MM.1S (cell line): ENCODE data around the gene ATPAF2.

Experiments used
- DNase-seq: peaks from one replicate; pipeline ENCODE4 v3.0.0-alpha.2; 2015
- H2AFZ ChIP-seq: fragments of 300-600 bp; sonication (generic); 2 replicates; pipeline ENCODE4 v1.6.0; 2016; ENCODE audit warnings: antibody characterized with exemption, low read length
- H3F3A ChIP-seq: fragments of 300-600 bp; sonication (generic); 2 replicates; pipeline ENCODE4 v1.6.1; 2016; ENCODE audit warnings: mild to moderate bottlenecking, antibody characterized with exemption, low read length, moderate library complexity, mixed read lengths; ENCODE audit not compliant: insufficient read depth
- H3K27ac ChIP-seq: fragments of 300-600 bp; sonication (generic); 2 replicates; pipeline ENCODE4 v1.5.1; 2016; ENCODE audit warnings: mild to moderate bottlenecking, low read length
- H3K27me3 ChIP-seq: fragments of 300-600 bp; sonication (generic); replicated peaks from 2 replicates; pipeline ENCODE4 v1.6.0; 2016; ENCODE audit warnings: low read length; ENCODE audit not compliant: insufficient read depth
- H3K36me3 ChIP-seq: fragments of 300-600 bp; sonication (generic); replicated peaks from 2 replicates; pipeline ENCODE4 v1.6.1; 2016; ENCODE audit warnings: mild to moderate bottlenecking, low read length, mixed read lengths; ENCODE audit not compliant: insufficient read depth
- H3K4me1 ChIP-seq: fragments of 300-600 bp; sonication (generic); 2 replicates; pipeline ENCODE4 v1.6.1; 2016; ENCODE audit warnings: low read length, mixed read lengths
- H3K4me2 ChIP-seq: fragments of 300-600 bp; sonication (generic); 2 replicates; pipeline ENCODE4 v1.6.0; 2016; ENCODE audit warnings: low read depth, low read length
- H3K4me3 ChIP-seq: fragments of 300-600 bp; sonication (generic); 2 replicates; pipeline ENCODE4 v1.5.1; 2016; ENCODE audit warnings: low read length, mixed read lengths
- H3K79me2 ChIP-seq: fragments of 300-600 bp; sonication (generic); 2 replicates; pipeline ENCODE4 v1.6.1; 2016; ENCODE audit warnings: mixed run types, low read length, mixed read lengths
- H3K9ac ChIP-seq: fragments of 300-600 bp; sonication (generic); 2 replicates; pipeline ENCODE4 v1.6.1; 2016; ENCODE audit warnings: low read length, mixed read lengths
- H3K9me2 ChIP-seq: fragments of 300-600 bp; sonication (generic); replicated peaks from 2 replicates; pipeline ENCODE4 v1.6.1; 2016; ENCODE audit warnings: mild to moderate bottlenecking, low read length, mixed read lengths; ENCODE audit not compliant: insufficient read depth
- H3K9me3 ChIP-seq: fragments of 300-600 bp; sonication (generic); replicated peaks from 2 replicates; pipeline ENCODE4 v1.6.1; 2016; ENCODE audit warnings: mild to moderate bottlenecking, low read length, mixed read lengths; ENCODE audit not compliant: insufficient read depth
- H4K20me1 ChIP-seq: fragments of 300-600 bp; sonication (generic); 2 replicates; pipeline ENCODE4 v1.6.1; 2016; ENCODE audit warnings: mild to moderate bottlenecking, low read length, moderate library complexity, mixed read lengths; ENCODE audit not compliant: insufficient read depth
- EZH2 ChIP-seq: fragments of 300-600 bp; sonication (generic); optimal IDR thresholded peaks from 2 replicates; pipeline ENCODE3; 2017; ENCODE audit warnings: low read depth, mild to moderate bottlenecking, antibody characterized with exemption, low read length, mixed read lengths
- EZH2phosphoT487 ChIP-seq: fragments of 300-600 bp; sonication (generic); IDR thresholded peaks from 2 replicates; pipeline ENCODE4 v1.6.1; 2018; ENCODE audit warnings: antibody characterized with exemption, low read length
- TF ChIP-seq, protein P1 (sequence below): fragments of 300-600 bp; sonication (generic); IDR thresholded peaks from 2 replicates; pipeline ENCODE4 v1.5.1; 2016; ENCODE audit warnings: antibody characterized with exemption, low read length, mixed read lengths

The ATPAF2 gene

DNA sequence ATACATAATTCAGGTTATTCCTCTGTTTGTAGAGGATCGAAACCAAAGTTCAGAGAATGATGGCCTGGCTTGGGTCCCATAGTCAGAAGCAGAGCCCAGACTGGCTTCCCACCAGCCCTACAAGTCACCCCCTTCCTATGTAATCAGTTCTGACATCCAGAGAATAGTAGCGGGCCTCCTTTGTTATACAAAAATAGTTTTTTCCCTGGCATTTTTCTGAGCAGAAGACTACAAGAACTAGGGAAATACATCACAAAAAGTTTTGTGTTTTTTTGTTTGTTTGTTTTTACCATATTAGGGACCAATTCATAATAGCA is 19.2 kb downstream of the ATPAF2 start:
- Histone ChIP-seq H3K9ac (no peak overlapping the region), H3K9me3 (no peaks in the 10 kb centered on the region), H3K27ac (no peak overlapping the region), H3K79me2 (no peaks in the 10 kb centered on the region), H3K27me3 (no peaks in the 10 kb centered on the region), H3K4me3 (no peak overlapping the region), H3K9me2 (no peaks in the 10 kb centered on the region), H3K4me1 (peaks cover 7% of the 10 kb centered on the region), H3K36me3 (no peaks in the 10 kb centered on the region), H2AFZ (no peak overlapping the region), H3F3A (peaks cover 6% of the 10 kb centered on the region), H3K4me2 (no peak overlapping the region), H4K20me1 (no peaks in the 10 kb centered on the region)
- DNase-seq: no peak
- TF ChIP-seq EZH2 (no peak), EZH2phosphoT487 (no peak)
- TF ChIP-seq, protein P1, sequence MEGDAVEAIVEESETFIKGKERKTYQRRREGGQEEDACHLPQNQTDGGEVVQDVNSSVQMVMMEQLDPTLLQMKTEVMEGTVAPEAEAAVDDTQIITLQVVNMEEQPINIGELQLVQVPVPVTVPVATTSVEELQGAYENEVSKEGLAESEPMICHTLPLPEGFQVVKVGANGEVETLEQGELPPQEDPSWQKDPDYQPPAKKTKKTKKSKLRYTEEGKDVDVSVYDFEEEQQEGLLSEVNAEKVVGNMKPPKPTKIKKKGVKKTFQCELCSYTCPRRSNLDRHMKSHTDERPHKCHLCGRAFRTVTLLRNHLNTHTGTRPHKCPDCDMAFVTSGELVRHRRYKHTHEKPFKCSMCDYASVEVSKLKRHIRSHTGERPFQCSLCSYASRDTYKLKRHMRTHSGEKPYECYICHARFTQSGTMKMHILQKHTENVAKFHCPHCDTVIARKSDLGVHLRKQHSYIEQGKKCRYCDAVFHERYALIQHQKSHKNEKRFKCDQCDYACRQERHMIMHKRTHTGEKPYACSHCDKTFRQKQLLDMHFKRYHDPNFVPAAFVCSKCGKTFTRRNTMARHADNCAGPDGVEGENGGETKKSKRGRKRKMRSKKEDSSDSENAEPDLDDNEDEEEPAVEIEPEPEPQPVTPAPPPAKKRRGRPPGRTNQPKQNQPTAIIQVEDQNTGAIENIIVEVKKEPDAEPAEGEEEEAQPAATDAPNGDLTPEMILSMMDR: no peak

DNA sequence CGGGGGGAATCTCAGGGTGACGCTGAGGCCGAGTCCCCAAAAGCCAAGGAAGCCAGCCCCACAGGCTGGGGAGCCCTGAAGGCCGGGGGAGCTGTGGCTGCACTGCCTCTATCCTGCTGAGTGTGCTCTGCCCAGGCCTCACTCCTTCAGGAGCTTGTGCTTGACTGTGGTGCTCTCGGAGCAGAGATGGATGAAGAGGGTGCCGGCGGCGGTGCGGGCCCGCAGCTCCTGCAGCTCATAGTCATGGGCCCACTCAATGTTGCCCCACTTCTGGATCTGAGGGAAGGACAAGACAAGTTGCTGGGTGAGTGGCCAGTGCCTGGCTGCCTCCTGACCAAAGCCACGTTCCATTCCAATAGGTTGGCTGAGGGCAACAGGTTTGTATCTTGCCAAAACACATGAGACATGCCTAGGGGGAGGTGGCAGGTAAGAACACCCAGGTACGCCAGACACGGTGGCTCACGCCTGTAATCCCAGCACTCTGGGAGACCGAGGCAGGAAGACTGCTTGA is 20.5 kb downstream of the ATPAF2 start:
- Histone ChIP-seq H3K79me2 (no peaks in the 10 kb centered on the region), H3K36me3 (no peaks in the 10 kb centered on the region), H3K9me2 (no peaks in the 10 kb centered on the region), H3K27ac (no peak overlapping the region), H3K4me2 (no peak overlapping the region), H2AFZ (no peak overlapping the region), H3K4me1 (peaks cover 16% of the 10 kb centered on the region), H4K20me1 (no peaks in the 10 kb centered on the region), H3F3A (peaks cover 10% of the 10 kb centered on the region), H3K4me3 (no peak overlapping the region), H3K9me3 (no peaks in the 10 kb centered on the region), H3K27me3 (no peaks in the 10 kb centered on the region), H3K9ac (no peak overlapping the region)
- DNase-seq: no peak
- no peak for TF ChIP-seq EZH2phosphoT487

DNA sequence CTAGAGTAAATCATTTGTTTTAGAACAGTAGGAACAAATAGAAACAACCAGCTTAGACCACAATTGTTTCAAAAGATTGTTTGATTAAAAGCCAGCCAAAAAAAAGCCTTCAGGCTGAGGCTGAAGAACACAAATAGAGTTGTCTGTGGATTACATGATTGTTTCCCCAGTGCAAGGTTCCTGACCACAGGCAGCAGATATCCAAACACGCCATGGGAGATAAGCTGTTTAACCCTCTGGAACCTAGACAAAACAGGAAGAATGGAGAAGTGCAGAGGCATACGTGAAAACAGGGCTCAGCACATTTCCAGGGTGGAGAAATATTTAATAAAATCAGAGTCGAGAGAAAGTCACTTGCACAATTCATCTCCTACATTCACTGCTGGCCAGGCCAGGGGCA is 21.0 kb downstream of the ATPAF2 start:
- H3K36me3 ChIP-seq: no peaks in the 10 kb centered on the region
- no peak for DNase-seq
- no peaks in the 10 kb centered on the region for H3K79me2 ChIP-seq
- H3K4me1 ChIP-seq: peaks cover 16% of the 10 kb centered on the region
- H2AFZ ChIP-seq: no peak overlapping the region
- H3K9ac ChIP-seq: no peak overlapping the region
- H3F3A ChIP-seq: peaks cover 10% of the 10 kb centered on the region
- no peak overlapping the region for H3K4me3 ChIP-seq
- H4K20me1 ChIP-seq: no peaks in the 10 kb centered on the region
- no peaks in the 10 kb centered on the region for H3K9me3 ChIP-seq
- no peaks in the 10 kb centered on the region for H3K9me2 ChIP-seq
- no peak for TF ChIP-seq EZH2
- TF ChIP-seq, protein P1: no peak
- TF ChIP-seq EZH2phosphoT487: no peak
- H3K27ac ChIP-seq: no peak overlapping the region
- H3K4me2 ChIP-seq: no peak overlapping the region
- H3K27me3 ChIP-seq: no peaks in the 10 kb centered on the region

DNA sequence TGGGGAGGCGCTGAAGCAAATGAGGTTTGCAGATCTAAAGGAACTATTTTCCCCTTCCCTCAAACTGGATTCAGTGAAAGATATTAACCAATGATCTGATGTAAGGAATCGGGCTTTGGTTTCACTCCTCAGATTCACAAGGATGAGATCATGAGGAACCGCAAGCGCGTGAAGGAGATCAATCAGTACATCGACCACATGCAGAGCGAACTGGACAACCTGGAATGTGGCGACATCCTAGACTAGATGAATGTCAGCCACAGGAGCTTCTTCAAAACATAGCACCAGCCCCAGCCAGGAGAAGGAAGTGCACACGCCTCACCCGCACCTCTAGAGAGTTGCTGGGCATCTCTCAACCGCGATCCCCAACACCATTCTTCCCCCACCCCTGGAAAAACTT is 22.5 kb downstream of the ATPAF2 start:
- H3K9me3 ChIP-seq: no peaks in the 10 kb centered on the region
- no peaks in the 10 kb centered on the region for H3K9me2 ChIP-seq
- no peak overlapping the region for H3K4me3 ChIP-seq
- TF ChIP-seq EZH2phosphoT487 (no peak), EZH2 (no peak)
- TF ChIP-seq, protein P1: no peak
- H2AFZ ChIP-seq: no peak overlapping the region
- no peaks in the 10 kb centered on the region for H4K20me1 ChIP-seq
- peaks cover 10% of the 10 kb centered on the region for H3F3A ChIP-seq
- no peaks in the 10 kb centered on the region for H3K36me3 ChIP-seq
- H3K27ac ChIP-seq: no peak overlapping the region
- H3K79me2 ChIP-seq: no peaks in the 10 kb centered on the region
- no peak overlapping the region for H3K9ac ChIP-seq
- H3K4me1 ChIP-seq: peaks cover 16% of the 10 kb centered on the region
- no peaks in the 10 kb centered on the region for H3K27me3 ChIP-seq
- H3K4me2 ChIP-seq: no peak overlapping the region
- DNase-seq: no peak
